ENCODE data around the gene SLC8A1. TPM values are rescaled to one million over a fixed set of nuclear protein-coding genes. Genes with fewer than 3 reads are reported as not detected.

SLC8A1 gene
- total RNA-seq, 1 donor from 2014 or later, result 9.6 TPM

GRCh38 chr2:40289771-40290404 lies 162.0 kb downstream of the SLC8A1 start:
- H3K9me3 Mint-ChIP-seq, result no peaks in the 10 kb centered on the region

GRCh38 chr2:40287773-40288172 lies 164.1 kb downstream of the SLC8A1 start:
- no peaks in the 10 kb centered on the region for H3K9me3 Mint-ChIP-seq
- Histone ChIP-seq H3K79me2 (ENCODE audit: low read depth) (no peaks in the 10 kb centered on the region), H3K36me3 (no peaks in the 10 kb centered on the region), H3K27me3 (no peaks in the 10 kb centered on the region), H3K9me3 (ENCODE audit: low read depth) (no peaks in the 10 kb centered on the region), H2AFZ (replicated peaks) (peak overlapping the region; percentile 75), H3K9ac (no peak overlapping the region), H3F3A (ENCODE audit: low read depth) (no peaks in the 10 kb centered on the region), H3K4me3 (no peak overlapping the region), H3K4me2 (no peak overlapping the region), H3K4me1 (no peaks in the 10 kb centered on the region), H4K20me1 (ENCODE audit: low read depth) (no peaks in the 10 kb centered on the region), H3K27ac (no peak overlapping the region)
- no peak overlapping the region for H3K4me3 Mint-ChIP-seq
- H3K4me1 Mint-ChIP-seq, result peaks cover 13% of the 10 kb centered on the region
- no peak for TF ChIP-seq CTCF (IDR thresholded peaks at IDR 0.05)
- no peak for TF ChIP-seq EZH2phosphoT487 (IDR thresholded peaks at IDR 0.05)
- no peak for TF ChIP-seq EZH2 (IDR thresholded peaks at IDR 0.05)
- no peaks in the 10 kb centered on the region for H3K36me3 Mint-ChIP-seq
- no peaks in the 10 kb centered on the region for H3K27me3 Mint-ChIP-seq (ENCODE audit: insufficient read depth, low read depth)
- peak overlapping the region; percentile 14 for H3K27ac Mint-ChIP-seq
- DNase-seq (ENCODE audit: low spot score), result no peak

More at GRCh38 chr2:40289771-40290404, 162.0 kb downstream of the SLC8A1 start:
- Histone ChIP-seq H4K20me1 (ENCODE audit: low read depth) (no peaks in the 10 kb centered on the region), H3K27me3 (no peaks in the 10 kb centered on the region), H3K79me2 (ENCODE audit: low read depth) (no peaks in the 10 kb centered on the region), H3K4me1 (no peaks in the 10 kb centered on the region), H3F3A (ENCODE audit: low read depth) (no peaks in the 10 kb centered on the region), H3K27ac (no peak overlapping the region), H3K9me3 (ENCODE audit: low read depth) (no peaks in the 10 kb centered on the region), H3K9ac (no peak overlapping the region), H3K4me2 (no peak overlapping the region), H3K36me3 (no peaks in the 10 kb centered on the region), H3K4me3 (no peak overlapping the region), H2AFZ (replicated peaks) (no peak overlapping the region)
- Mint-ChIP-seq H3K4me1 (peaks cover 9% of the 10 kb centered on the region), H3K36me3 (no peaks in the 10 kb centered on the region), H3K27me3 (ENCODE audit: insufficient read depth, low read depth) (no peaks in the 10 kb centered on the region), H3K4me3 (no peak overlapping the region), H3K27ac (no peak overlapping the region)
- TF ChIP-seq EZH2 (IDR thresholded peaks at IDR 0.05) (no peak), CTCF (IDR thresholded peaks at IDR 0.05) (no peak), EZH2phosphoT487 (IDR thresholded peaks at IDR 0.05) (no peak)
- no peak for DNase-seq (ENCODE audit: low spot score)

- Histone ChIP-seq H3K4me1 (no peaks in the 10 kb centered on the region), H3K4me2 (no peak overlapping the region), H3K9ac (no peak overlapping the region), H2AFZ (replicated peaks) (no peak overlapping the region), H3K36me3 (no peaks in the 10 kb centered on the region), H3K9me3 (ENCODE audit: low read depth) (no peaks in the 10 kb centered on the region), H4K20me1 (ENCODE audit: low read depth) (no peaks in the 10 kb centered on the region), H3K27ac (no peak overlapping the region), H3K79me2 (ENCODE audit: low read depth) (no peaks in the 10 kb centered on the region), H3K27me3 (no peaks in the 10 kb centered on the region), H3F3A (ENCODE audit: low read depth) (no peaks in the 10 kb centered on the region), H3K4me3 (no peak overlapping the region)
- Mint-ChIP-seq H3K36me3 (no peaks in the 10 kb centered on the region), H3K9me3 (no peaks in the 10 kb centered on the region), H3K27ac (no peak overlapping the region), H3K4me1 (peaks cover 13% of the 10 kb centered on the region), H3K4me3 (no peak overlapping the region), H3K27me3 (ENCODE audit: insufficient read depth, low read depth) (no peaks in the 10 kb centered on the region)
- TF ChIP-seq EZH2 (IDR thresholded peaks at IDR 0.05), result no peak
- TF ChIP-seq EZH2phosphoT487 (IDR thresholded peaks at IDR 0.05), result no peak
- no peak for TF ChIP-seq CTCF (IDR thresholded peaks at IDR 0.05)
- DNase-seq (ENCODE audit: low spot score), result no peak
Measured at GRCh38 chr2:40287195-40287594, 164.7 kb downstream of the SLC8A1 start.

Measured in neural progenitor cell (in vitro differentiated cells).